Vagina (tissue), 2 donors: ENCODE results near the gene RAD23B.

Source experiments
- POLR2A ChIP-seq, 2 donors: fragments of 450-650 bp; IDR thresholded peaks; one replicate each; pipeline ENCODE4 v1.6.1; 2017; ENCODE audit warnings: antibody characterized with exemption in 2 of 2, mild to moderate bottlenecking in 2 of 2, moderate library complexity in 2 of 2
- TF ChIP-seq, protein P1 (sequence below), 3 experiments: fragments of 450-650 bp in 2 of 3; fragments of 200-600 bp in 1 of 3; sonication (generic) in 1 of 3; IDR thresholded peaks; one replicate each; pipeline ENCODE4 v1.5.1; 2017 to 2019; ENCODE audit warnings: antibody characterized with exemption in 3 of 3, mild to moderate bottlenecking in 2 of 3, moderate library complexity in 2 of 3

DNA sequence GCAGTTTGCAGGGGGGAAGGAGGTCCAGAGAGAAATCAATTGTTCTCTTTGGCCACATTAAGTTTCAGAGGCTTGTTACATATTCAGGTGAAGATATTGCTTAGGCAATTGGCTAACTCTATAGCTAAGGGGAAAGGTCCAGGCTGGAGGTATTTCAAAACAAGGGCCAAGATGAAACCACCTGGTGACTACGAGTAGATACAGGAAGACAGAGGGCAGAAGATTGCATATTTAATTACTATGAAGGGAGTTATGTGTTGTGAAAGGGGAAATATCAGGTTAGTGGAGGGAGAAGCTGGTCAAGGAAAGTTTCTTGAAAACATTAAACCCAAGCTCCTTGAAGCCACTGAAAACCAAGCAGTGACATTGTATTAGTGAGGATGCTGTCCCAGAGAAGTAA lies 1.9 kb upstream of the RAD23B start:
- TF ChIP-seq, protein P1, sequence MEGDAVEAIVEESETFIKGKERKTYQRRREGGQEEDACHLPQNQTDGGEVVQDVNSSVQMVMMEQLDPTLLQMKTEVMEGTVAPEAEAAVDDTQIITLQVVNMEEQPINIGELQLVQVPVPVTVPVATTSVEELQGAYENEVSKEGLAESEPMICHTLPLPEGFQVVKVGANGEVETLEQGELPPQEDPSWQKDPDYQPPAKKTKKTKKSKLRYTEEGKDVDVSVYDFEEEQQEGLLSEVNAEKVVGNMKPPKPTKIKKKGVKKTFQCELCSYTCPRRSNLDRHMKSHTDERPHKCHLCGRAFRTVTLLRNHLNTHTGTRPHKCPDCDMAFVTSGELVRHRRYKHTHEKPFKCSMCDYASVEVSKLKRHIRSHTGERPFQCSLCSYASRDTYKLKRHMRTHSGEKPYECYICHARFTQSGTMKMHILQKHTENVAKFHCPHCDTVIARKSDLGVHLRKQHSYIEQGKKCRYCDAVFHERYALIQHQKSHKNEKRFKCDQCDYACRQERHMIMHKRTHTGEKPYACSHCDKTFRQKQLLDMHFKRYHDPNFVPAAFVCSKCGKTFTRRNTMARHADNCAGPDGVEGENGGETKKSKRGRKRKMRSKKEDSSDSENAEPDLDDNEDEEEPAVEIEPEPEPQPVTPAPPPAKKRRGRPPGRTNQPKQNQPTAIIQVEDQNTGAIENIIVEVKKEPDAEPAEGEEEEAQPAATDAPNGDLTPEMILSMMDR (IDR thresholded peaks at IDR 0.05): no peak
- no peak for TF ChIP-seq POLR2A (IDR thresholded peaks at IDR 0.05)
